ENCODE measurements around the gene HIP1.
"Not testable (repeated sequence)": the region's sequence is repeated elsewhere in the genome, so short reads cannot be mapped to it uniquely, and the experiment has no call there.

HIP1 gene

DNA sequence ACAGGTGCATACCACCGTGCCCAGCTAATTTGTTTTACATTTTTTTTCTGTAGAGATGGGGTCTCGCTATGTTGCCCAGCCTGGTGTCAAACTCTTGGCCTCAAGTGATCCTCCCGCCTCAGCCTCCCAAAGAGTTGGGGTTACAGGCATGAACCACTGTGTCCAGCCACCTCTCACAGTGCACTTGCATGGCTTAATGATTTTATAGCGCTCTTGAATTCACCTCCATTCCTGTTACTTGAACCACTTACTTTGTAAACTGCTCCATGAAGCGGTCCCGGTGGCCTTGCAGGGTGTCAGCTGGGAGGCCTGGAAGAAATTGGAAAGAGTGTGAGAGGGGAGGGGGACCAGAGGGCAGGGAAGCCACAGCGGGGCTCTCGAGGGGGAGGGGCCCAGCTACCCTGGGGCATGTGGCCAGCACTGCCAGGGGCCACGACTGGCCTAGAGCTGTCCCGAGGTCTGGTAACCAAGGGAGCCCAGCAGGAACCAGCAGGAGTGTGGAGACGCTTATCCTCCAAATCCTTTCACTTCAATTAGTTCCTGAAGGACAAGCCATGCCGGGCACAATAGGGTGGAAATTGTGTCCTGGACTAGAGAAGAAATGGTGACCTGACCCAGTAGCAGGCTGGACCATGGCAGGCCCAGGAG is 170.7 kb downstream of the HIP1 start:
- DNase-seq: no peak

DNA sequence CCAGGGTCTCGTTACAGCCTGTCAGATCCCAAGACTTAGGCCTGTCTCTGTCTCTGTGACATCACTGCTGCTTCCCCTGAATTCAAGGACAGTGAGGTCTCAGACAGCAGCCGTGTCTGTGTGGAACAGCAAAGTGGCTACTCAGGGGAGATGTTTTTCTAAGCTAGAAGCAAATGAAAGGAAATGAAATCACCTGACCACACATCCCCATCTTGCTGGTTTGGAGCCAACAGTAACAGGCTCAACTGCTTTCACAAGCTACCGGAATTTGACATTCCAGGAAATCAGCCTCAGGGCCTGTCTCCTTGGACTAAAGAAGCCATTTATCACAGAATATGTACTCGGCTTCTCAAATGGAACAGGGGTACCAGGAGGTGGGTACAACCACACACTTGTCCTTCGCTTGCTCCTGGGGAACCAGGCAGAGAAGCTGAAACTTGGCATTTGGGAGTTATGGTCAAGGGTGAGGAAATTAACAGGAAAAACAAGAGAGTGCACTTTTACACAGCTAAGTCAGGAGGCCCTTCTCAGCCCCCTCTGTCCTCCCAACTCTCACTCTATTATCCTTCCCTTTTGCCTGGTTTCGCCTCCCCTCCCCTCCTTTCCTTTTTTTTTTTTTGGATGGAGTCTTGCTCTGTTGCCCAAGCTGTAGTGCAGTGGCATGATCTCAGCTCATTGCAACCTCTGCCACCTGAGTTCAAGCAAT is 173.5 kb downstream of the HIP1 start:
- DNase-seq: no peak

DNA sequence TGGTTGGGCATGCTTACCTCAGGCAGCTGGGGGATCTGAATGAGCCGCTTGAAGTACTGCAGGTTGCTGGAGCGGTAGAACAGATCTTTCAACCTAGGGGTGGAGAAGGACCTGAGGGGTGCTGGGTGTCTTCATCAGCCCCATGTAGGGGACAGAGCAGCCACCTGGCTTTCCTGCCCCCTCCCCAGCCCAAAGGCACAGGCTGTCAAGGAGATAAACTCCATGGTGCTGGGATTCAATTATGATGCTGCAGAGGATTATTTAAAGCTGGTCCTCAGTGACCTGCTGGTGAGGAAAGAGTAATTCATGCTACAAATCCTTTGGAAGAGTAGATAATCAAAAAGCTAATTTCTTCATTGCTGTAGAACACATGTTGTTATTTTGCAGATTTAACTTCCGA is 175.6 kb downstream of the HIP1 start:
- DNase-seq: no peak

DNA sequence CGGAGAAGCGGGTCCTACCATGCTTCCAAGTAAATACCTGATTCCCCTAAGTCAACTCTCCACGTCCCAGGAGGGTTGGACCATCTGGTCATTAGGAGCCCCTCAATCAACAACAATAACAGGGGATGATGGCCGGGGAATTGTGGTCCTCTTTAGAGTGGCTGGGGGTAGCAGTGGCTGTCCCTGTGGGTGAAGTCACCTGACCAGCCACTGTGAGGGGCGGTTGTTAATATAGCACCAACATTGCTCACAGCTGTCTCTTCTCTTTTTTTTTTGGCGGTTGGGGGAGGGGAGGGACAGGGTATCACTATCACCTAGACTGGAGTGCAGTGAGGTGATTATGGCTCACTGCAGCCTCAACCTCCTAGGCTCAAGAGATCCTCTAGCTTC is 178.8 kb downstream of the HIP1 start:
- DNase-seq: no peak

DNA sequence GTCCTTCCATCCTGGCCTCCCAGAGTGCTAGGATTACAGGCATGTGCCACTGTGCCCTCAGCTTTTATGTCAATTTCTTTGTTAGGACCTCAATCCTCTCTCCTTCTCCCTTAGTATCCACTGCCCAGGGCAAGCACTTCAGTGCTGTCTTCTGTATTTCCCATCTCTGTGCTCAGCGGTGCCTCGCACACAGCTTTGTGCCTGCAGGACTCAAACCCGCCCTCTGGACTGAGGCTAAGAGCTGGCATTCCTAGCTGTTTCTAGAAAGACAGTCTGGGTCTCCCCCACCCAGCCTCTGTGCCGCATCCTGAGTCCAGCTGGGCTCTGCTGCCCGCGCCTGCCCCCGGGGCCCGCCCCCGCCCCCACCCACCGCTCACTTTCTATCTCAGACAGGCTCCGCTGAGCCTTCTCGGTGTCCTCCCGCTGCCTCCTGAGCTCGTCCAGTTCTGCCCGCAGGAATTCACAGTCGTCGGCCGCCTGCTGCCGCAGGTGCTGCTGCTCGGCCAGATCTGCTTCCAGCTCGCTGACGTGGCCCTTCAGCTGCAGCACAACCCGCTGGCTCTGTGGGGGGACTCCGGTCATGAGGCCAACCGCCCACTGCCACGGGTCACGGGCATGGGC is 179.3 kb downstream of the HIP1 start:
- no peak for DNase-seq

DNA sequence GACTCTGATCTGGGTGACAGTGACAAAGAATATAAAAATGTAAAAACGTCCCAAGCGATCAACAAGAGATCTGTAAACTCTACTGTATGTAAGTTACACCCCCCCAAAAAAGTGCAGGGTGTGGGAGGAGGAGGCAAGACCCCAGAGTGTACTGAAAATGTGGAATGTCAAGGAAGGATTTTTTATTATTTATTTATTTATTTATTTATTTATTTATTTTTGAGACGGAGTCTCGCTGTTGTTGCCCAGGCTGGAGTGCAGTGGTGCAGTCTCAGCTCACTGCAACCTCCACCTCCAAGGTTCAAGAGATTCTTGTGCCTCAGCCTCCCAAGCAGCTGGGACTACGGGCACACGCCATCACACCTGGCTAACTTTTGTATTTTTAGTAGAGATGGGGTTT is 181.9 kb downstream of the HIP1 start:
- not testable (repeated sequence) for DNase-seq

DNA sequence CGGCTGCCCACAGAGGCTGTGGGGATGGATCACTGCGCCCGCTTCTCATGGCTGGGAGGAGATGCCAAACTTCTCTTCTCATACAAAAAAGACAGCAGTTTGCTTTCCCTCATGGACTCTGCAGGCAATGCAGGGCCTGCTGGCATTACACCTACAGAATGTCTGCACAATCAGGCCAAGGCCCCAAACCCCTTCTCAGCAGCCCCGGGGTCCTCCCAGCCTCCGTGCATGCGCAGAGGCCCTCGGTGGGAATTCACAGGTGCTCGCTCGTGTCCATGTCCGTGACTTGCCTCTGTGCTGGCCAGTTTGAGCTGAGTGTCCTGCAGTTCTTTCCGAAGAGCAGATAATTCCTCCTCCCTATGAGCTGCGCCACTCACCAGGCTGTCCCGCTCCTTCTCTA is 183.0 kb downstream of the HIP1 start:
- no peak for DNase-seq

DNA sequence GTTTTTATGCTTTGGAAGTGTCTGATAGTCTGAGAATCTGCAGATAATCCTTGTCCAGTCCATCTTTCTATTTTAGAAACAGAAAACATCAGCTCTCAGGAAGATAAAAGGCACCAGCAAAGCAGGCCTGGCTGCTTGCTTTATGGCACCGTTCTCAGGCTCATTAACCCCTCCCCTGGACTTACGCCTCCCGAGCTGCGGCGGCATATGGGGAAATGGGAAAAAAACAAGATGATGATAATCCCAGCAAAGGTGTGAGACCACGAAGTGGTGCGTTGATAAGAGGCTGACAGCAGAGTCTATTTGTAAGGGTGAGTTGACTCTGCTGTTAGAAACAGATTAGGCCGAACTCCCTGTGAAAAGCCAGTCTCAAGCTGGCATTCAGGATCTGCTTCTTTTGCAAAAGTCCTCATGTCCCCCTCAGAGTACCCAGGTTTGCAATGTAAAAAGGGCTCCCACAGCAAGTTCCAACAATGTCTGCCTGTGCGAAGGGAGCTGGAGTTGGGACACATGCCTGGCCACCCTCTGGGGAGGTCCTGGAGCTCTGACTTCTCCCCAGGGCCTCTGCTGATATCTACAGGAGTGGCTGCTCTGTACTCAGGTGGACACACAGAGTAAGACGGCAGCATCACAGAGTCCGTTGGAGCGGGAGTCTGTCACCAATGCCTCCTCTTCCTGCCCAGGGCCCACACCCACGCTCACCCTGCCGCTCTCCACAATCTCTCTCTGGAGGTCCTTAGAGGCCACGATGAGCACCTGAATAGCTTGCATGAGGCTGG is 192.3 kb downstream of the HIP1 start:
- no peak for DNase-seq

DNA sequence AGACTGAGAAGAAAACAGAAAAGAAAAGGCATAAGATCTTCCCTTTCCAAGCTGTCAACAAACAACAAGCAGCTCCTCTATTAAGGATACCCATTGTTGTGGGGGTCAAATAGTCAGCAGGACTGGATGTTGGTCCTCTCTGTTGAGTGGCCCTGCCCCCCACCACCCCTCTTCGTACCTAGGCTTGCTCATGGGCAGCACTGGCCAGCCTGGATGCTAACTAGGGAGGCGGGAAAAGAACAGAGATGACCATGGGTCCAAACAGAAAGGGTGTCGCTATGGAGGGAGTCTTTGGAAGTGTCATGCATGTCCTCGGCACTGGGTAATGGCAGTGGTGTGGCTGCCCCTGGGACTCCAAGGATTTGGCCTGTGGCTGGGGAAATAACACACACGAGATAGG is 201.0 kb downstream of the HIP1 start:
- DNase-seq: no peak

DNA sequence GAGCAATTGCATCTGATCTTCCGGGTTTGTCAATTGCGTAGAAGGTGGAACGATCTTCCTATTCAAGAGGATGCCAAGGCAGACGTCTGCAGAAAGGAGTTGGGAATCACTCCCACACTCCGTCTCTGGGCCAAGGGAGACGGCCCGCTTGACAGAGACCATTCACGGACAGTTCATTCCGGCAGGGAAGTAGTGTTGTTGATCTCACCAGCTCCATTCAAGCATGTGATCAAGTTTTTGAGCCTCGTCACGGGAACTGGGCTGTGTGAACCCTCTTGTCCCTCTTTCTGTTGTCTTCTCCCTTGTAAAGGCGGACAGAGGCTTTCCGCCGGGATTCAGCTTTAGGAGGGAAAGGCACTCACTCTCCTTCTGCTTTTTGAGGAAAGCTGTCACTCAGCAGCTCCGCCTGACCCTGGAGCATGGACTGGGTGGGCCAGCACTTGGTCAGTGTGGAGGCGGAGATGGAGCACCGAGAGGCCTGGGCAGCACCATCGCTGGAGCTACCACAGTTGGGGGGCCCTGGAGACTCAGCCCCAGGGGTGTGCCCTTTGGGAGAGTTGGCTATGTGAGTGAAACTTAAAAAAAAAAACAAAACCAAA is 201.7 kb downstream of the HIP1 start:
- DNase-seq: no peak

DNA sequence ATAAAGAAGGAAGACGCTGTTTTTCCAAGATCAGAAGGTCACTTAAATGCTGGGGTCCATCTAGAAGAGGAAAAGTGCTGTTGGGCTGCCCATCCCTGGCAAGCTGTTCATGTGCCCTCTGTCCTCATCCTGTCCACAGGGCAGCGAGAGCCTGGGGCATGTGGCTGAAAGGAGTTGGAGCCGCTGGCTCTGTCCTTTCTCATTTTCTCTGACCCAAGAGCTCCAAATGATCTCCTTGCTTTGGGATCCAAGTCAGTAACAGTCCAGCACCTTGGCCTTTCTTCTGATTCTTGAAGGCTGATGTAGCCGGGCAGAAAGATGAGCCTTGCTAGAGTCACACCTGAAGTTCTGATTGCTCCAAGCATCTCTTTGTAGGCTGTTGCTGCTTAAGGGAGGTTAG is 202.2 kb downstream of the HIP1 start:
- DNase-seq: no peak

DNA sequence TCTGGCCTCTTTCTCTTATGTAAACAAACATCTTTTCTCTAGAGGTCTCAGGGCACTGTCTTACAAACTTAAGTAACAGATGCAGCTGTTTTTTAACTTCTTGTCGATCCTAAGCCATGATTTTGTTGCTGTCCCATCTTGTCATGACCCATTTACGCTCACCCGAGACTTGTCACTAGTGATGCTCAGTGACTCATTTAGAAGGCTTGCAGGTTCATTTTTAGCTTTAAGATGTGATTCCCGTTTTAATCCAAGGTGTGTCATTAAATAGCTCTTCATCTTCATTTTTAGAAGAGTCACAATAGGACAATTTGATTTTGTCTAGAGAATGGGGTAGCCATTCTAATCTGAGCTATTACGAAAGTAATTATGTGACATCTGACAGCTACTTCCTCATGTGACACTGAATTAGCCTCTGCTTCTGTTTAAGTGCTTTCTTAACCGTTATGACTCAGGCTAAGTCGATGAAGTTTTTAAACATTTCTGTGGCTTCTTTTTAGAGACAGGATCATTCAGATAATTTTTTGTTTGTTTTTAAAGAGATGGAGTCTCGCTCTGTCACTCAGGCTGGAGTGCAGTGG is 203.9 kb downstream of the HIP1 start:
- DNase-seq: peak; percentile 14

DNA sequence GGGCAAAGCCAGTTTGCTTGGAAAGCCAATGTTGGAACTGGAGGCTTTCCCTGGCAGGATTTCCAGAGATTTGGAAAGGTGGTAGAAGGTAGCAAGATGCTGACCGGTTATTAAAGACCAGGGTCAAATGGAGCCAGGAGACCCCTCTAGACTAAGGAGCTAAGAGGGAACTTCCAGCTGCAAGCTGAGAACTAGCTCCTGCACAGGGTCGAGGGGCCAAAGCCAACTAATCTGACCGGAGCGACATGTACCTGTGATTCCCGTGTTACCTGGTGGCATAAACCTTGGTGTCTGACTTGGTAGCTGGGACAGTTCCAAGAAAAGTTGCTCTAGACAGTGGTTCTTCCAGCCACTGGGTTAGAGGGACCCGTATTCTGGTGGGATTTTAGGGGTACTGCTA is 204.8 kb downstream of the HIP1 start:
- DNase-seq: no peak

DNA sequence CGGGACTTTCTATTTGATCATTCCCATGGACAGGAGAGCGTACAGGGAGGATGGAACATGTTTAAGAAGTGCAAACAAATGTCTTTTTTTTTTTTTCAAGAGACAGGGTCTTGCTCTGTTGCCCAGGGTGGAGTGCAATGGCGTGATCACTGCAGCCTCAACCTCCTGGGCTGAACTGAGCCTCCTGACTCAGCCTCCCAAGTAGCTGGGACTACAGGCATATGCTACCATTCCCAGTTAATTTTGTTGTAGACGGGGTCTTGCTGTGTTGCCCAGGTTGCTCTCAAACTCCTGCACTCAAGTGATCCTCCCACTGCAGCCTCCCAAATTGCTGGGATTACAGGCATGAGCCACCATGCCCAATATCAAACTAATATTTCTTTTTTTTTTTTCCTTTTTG is 206.1 kb downstream of the HIP1 start:
- DNase-seq: no peak

DNA sequence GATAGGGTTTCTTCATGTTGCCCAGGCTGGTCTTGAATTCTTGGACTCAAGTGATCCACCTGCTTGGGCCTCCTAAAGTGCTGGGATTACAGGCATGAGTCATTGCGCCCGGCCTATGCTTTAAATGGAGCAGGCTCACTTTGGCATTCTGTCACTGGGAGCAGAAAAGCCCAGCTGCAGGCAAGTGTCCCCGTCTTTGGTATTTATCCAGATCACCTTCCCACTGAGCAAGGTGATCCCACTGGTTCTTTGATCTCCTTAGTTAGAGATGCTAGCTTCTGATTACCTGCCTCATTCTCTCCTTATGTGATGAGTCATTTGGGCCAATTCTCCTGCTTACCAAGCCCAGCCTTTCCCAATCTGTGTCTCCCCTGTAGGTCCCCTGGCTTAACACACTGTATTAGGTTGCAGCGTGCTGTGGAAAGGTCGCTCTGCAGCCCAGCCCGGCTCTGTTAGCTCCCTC is 207.4 kb downstream of the HIP1 start:
- no peak for DNase-seq

DNA sequence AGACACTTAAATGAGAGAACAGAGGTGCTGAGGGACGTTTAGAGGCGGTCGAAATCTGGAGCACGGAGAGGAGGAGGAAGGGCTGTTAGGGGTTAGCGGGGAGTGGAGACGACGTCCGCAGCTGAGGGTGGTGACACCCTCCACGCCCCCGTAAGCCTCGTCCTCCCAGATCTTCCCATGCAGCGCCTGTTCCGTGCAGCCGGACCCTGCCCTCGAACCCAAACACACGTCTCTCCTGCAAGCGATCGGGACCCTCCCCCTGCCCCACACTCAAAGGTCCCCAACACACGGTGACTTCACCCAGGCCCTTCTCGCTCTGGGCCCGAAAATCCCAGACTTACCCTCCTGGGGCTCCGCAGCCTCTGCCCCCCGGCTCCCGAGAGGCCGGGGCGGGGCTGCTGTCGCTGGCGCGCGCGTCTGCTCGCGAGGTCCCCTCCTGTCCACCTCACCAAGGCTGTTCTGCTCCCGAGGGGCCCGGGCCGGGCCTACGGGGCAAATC is 211.5 kb downstream of the HIP1 start:
- DNase-seq: not testable (repeated sequence)

DNA sequence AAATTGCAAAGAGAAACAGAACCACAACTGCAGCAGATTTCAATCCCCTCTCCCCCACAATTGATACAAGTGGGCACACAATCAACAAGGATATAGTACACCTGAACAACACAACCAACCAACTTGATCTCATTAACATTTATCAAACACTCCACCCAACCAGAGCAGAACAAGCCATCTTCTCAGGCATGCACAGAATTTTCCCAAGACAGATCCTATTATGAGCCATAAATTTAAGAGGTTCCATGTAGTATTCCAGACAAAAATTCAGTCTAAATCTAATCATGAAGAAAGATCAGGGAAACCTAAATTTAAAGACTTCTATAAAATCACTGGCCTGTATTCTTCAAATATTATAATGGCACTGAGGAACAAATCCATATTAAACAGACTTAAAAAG is 217.0 kb downstream of the HIP1 start:
- DNase-seq: not testable (repeated sequence)

DNA sequence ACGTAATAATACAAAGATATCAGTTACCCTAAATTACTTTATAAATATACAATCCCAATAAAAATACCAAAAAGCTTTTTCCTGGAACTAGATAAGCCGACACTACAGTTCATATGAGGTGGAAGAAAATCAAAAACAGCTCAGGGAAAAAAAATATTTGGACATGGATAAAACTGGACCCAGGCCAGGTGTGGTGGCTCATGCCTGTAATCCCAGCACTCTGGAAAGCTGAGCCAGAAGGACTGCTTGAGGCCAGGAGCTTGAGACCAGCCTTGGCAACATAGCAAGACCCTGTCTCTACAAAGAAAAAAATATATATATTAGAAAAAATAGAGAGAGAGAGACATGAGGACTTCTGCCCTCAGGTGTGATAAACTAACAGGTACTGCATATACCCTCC is 219.9 kb downstream of the HIP1 start:
- not testable (repeated sequence) for DNase-seq

DNA sequence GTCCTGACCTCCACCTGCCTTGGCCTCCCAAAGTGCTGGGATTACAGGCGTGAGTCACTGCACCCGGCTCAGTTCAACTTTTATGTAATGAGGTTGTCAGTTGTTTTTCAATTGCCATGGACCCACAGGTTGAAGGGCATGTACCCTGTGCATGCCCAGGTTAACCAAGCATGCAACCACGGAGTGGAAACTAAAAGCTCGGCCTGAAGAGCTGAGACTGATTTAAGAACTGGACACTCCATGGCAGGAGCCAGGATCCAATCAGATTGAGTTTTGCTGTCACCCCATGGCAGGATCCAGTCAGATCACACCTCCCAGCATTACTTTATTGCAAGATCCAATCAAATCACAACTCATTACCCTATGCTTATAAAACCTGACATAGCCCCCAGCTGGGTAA is 229.7 kb downstream of the HIP1 start:
- not testable (repeated sequence) for DNase-seq

DNA sequence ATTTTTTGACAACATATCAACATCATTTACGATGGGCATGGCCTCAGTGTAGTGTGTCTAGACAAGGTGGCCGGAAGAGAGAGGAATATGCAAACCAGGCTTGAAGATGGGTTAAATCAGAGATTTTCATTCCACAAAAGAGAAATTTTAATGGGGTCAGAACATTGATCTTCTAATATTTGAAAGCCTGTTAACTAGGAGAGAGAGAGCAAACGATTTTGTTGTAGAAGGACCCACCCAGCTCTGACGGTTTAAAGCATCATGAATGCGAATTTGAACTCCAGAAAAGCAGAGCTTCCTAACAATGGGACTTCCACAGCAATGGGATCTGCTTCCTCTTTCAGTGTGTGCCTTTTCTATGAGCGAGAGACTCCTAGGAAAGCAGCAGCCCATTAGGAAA is 246.7 kb downstream of the HIP1 start, which contains the start of gene SPDYE5:
Gene SPDYE5 (plus strand): TSS at position 301 of the 400 bp plus-strand sequence. CDS start 1,728 bp downstream, outside the sequence.
- not testable (repeated sequence) for DNase-seq

DNA sequence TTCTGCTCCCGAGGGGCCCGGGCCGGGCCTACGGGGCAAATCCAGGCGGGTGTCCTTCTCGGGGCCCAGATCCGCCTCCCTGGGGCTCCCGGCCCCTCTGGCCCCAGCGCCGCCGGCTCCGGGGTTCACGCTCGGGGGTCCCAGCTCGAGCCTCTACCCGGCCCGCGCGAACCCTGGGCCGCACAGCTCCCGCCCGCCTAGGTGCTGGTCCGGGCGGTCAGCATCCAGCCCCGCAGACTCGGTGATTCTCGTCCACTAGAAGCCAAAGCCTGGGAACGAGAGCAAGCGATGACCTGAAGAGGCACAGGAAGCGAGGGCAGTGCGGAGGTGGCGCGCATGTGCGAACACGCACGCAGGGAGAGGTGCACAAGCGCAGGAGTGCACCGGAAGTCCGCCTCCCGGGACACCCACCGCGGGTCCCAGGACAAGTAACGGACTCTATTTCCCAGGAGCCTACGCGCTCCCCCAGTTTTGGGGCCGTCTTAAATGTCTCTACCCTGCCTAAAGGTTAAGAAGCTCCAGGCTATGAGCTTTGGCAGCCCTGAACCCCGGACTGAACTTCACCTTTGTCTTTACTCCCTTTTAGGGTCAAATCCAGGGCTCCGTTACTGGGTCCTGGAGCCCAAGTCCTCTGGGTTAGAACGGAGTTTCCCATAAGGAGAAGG is 252.6 kb downstream of the HIP1 start, which contains the start of gene POM121C:
Gene POM121C (minus strand): TSS at position 321 of the 665 bp plus-strand sequence. CDS start 44,803 bp downstream, outside the sequence.
- peak; percentile 65 for DNase-seq
